GM10847 (cell line): ENCODE data around the gene MGRN1.

Experiments
- POLR2A ChIP-seq: IDR thresholded peaks from 2 replicates; pipeline ENCODE4 v1.6.1; 2011; ENCODE audit not compliant: insufficient read length; ENCODE audit errors: extremely low read depth

The MGRN1 gene

GRCh38 chr16:4696905-4697847 lies 72.5 kb downstream of the MGRN1 start:
- no peak for TF ChIP-seq POLR2A

DNA sequence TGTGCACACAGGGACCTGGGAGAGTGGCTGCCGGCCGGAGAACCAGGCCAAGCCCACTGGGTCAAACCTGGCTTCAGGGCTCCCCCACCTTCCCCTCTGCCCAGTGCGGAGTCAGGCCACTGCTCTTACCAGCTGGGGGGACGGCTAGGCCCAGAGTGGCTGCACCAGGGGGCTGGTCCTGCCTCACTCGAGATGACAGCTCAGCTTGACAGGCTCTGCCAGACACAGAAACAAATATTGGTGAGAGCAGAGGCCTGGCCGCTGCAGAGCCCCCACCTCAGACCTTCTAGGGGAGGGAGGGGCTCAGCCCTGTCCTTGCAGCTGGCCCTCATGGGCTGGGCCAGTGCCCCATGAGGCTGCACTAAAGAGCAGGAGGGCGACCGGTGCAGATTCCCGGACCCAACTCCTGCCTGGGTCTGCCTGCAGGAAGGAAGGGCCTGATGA lies 73.2 kb downstream of the MGRN1 start:
- no peak for TF ChIP-seq POLR2A

GRCh38 chr16:4698321-4699045 lies 73.9 kb downstream of the MGRN1 start:
- TF ChIP-seq POLR2A: no peak

DNA sequence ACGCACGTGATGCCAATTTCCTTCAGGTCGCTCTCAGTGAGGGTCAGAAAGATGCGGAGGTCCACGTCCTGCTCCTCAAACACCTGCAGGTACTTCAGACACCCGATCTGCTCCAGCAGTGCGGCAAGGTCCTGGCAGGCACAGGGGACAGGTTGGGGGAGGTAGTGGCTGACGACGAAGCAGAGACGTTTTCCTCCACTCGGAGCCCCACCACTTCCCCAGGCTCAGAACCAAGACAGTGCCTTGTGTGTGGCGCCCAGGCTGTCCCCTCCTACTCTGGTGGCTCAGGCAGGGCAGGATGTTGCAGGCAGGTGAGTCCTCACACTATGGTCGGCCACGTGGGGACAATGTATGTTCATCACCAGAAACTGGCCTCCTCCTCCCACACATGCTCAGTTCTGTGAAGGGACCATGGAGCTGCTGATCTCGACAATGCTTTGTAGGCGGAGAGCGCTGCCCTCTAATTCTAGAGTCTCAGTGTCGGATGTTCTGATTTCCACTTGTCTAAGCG lies 74.5 kb downstream of the MGRN1 start:
- TF ChIP-seq POLR2A: no peak

DNA sequence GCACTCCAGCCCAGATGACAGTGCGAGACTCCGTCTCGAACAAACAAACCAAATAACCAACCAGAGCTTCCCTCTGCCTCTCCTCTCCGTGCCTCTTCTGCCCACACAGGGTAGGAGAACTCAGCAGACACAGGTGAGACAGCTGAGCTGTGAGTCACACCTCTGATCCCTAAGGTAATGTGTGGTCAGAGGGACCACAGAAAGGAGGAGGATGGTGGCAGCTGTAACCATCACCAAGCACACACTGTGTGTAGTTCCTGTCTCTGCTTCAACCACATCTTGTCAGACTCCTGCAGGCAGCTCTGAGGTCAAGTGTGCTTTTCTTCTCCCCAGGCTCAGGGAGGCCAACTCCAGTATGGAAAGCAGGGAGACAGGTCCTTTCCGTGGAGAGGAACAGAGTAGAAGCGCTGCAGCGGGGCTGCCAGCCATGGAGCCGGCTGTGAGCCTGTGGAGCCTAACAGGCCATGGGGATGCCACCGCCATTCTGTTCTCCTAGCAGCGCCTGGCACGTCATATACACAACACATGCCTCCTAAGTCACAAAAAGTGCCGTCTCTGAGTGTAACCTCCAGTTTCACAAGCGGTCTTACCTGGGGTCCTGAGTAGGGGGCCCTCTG lies 75.9 kb downstream of the MGRN1 start:
- no peak for TF ChIP-seq POLR2A

DNA sequence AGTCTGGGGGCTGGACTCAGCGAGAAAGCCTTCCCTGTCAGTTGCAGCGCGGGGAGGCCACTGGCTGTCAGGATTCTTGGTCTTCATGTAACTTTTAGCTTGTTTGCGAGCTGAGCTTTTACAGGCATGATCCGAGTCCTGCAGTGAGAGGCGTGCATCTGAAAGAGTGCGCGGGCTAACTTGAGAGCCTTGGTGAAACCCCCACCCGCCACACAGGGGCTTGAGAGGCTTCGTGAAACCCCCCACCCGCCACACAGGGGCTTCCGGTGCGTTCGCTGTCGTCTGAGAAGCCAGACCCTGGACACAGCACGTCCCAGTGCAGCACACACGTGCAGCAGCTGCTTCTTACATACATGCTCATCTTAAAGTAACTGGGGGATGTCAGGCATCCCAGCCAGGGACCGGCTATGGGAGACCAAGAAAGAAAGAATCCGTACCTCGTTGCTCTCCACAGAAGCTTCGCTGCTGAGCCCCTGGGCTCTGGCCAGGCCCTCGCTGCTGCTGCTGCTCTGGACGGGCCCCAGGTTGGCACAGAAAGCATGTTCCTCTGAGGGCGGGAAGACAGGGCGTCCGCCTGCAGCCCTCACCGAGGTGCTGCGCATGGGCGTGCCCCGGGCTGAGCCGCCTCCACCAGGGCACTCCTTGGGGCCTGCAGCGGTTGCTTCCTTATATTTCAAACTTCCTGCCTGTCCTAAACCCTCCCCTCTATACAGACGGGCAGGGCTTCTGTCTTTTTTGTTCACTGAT lies 76.5 kb downstream of the MGRN1 start:
- no peak for TF ChIP-seq POLR2A

- TF ChIP-seq POLR2A: no peak
Observed at GRCh38 chr16:4701791-4702465, 77.3 kb downstream of the MGRN1 start.

DNA sequence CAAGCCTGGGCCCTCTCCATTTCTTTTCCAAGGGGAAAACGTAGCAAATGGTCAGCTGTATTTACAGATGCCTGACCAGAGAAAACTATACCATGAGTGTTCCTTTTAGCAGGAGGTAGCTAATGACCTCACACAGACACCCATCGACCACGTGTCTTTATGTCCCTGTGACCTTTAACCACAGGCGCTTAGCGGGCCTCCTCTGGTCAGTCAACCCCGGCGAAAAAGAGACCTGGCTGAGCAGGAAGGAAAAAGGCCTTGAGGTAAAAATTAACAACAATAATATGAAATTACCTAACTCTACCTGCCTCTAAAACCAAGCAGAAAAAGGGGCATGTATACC lies 77.8 kb downstream of the MGRN1 start:
- TF ChIP-seq POLR2A: no peak

DNA sequence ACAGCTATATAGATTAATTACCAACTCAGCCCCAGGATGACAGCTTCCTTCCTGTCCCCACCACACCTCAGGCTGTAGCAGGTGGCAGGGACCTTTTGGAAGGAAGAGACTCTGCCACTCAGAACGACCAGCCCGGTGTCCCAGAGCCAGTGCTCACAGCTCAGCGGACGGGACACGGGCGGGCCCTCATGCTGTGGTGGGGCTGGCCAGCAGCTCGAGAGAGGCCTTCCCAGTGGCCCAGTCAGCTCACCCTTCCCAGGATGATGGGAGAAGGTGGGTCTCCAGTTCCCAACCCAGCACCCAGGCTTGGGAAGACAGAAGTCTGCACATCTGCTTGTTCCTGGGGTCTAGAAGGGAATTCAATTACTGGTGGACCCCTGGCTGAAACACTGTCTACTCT lies 79.3 kb downstream of the MGRN1 start:
- no peak for TF ChIP-seq POLR2A

- TF ChIP-seq POLR2A: no peak
Observed at GRCh38 chr16:4704491-4704890, 79.9 kb downstream of the MGRN1 start.

- no peak for TF ChIP-seq POLR2A
Observed at GRCh38 chr16:4704913-4705312, 80.3 kb downstream of the MGRN1 start.

- TF ChIP-seq POLR2A: no peak
Observed at GRCh38 chr16:4706871-4707270, 82.2 kb downstream of the MGRN1 start.

- no peak for TF ChIP-seq POLR2A
Observed at GRCh38 chr16:4709481-4709880, 84.9 kb downstream of the MGRN1 start.
